OCI-LY7 (cell line): ENCODE measurements around the gene INHBE. TPM values are rescaled to one million over a fixed set of nuclear protein-coding genes. Genes with fewer than 3 reads are reported as not detected.

ENCODE experiments used
- BruUV-seq: library from RNA; stranded (reverse); fragments of 400-500 nt; replicated peaks from 2 replicates; lab custom pipeline; 2021; lab: Mats Ljungman, UMichigan
- CTCF ChIA-PET: fragments of 300-600 bp; sonication (Branson Sonifier 250); formaldehyde crosslinking; loops from one replicate; lab custom pipeline; 2022; ENCODE audit warnings: antibody characterized with exemption; ENCODE audit not compliant: unreplicated experiment; lab: Charles Lee
- POLR2A ChIA-PET: fragments of 300-600 bp; sonication (Branson Sonifier 250); formaldehyde crosslinking; loops from one replicate; lab custom pipeline; 2022; ENCODE audit warnings: antibody characterized with exemption; lab: Charles Lee
- DNase-seq: peaks from one replicate; pipeline ENCODE4 v3.0.0-alpha.2; 2015; ENCODE audit warnings: low spot score
- H2AFZ ChIP-seq: fragments of 200-600 bp; sonication (generic), shearing (Covaris generic); 2 replicates; pipeline ENCODE4 v1.6.1; 2014; ENCODE audit warnings: mild to moderate bottlenecking, antibody characterized with exemption, low read length, moderate library complexity
- H3K27ac ChIP-seq: fragments of 200-600 bp; sonication (generic); 2 replicates; pipeline ENCODE4 v1.5.1; 2014; ENCODE audit warnings: mixed run types, low read depth, mild to moderate bottlenecking, moderate library complexity, low read length, inconsistent platforms; ENCODE audit not compliant: poor library complexity, severe bottlenecking
- H3K36me3 ChIP-seq: fragments of 200-600 bp; sonication (generic); 2 replicates; pipeline ENCODE4 v1.6.1; 2014; ENCODE audit warnings: mild to moderate bottlenecking, antibody characterized with exemption, low read length, moderate library complexity, mixed read lengths; ENCODE audit not compliant: insufficient read depth
- H3K4me1 ChIP-seq: fragments of 200-600 bp; sonication (generic); 2 replicates; pipeline ENCODE4 v1.5.1; 2014; ENCODE audit warnings: mild to moderate bottlenecking, low read length; ENCODE audit not compliant: insufficient read depth, poor library complexity, severe bottlenecking
- H3K4me2 ChIP-seq: fragments of 200-600 bp; sonication (generic); 2 replicates; pipeline ENCODE4 v1.6.1; 2014; ENCODE audit warnings: mild to moderate bottlenecking, low read length
- H3K4me3 ChIP-seq: fragments of 200-600 bp; sonication (generic); 2 replicates; pipeline ENCODE4 v1.5.1; 2014; ENCODE audit warnings: mild to moderate bottlenecking, low read depth, low read length; ENCODE audit not compliant: poor library complexity, severe bottlenecking
- H3K79me2 ChIP-seq: fragments of 200-600 bp; sonication (generic); 2 replicates; pipeline ENCODE4 v1.6.1; 2016; ENCODE audit warnings: low read depth, mild to moderate bottlenecking, low read length, moderate library complexity, mixed read lengths; ENCODE audit not compliant: insufficient read depth
- H3K9me2 ChIP-seq: fragments of 200-600 bp; sonication (generic); 2 replicates; pipeline ENCODE4 v1.6.1; 2016; ENCODE audit warnings: mild to moderate bottlenecking, low read length, mixed read lengths; ENCODE audit not compliant: insufficient read depth
- H3K9me3 ChIP-seq: fragments of 200-600 bp; sonication (generic); 2 replicates; pipeline ENCODE4 v1.6.1; 2014; ENCODE audit warnings: mild to moderate bottlenecking, mixed run types, low read length, mixed read lengths
- H4K20me1 ChIP-seq: fragments of 200-600 bp; sonication (generic); 2 replicates; pipeline ENCODE4 v1.6.1; 2014; ENCODE audit warnings: mild to moderate bottlenecking, antibody characterized with exemption, low read length, moderate library complexity, mixed read lengths; ENCODE audit not compliant: insufficient read depth
- EZH2phosphoT487 ChIP-seq: fragments of 200-600 bp; sonication (generic); IDR thresholded peaks from 2 replicates; pipeline ENCODE4 v1.6.1; 2018; ENCODE audit warnings: low read depth, borderline replicate concordance, mild to moderate bottlenecking, mixed run types, antibody characterized with exemption, low read length, moderate library complexity, mixed read lengths
- intact Hi-C: fragments of 100-400 bp; cut with micrococcal nuclease; formaldehyde crosslinking; loops from one replicate; pipeline ENCODE4 v1.10.0; 2022; ENCODE audit not compliant: unreplicated experiment
- total RNA-seq, 2 experiments: library from RNA; depleted of rRNA in 1 of 2; stranded (reverse); fragments of >200 nt in 1 of 2; shearing (Covaris generic) in 1 of 2; gene quantifications; 2 replicates each; pipeline ENCODE4 v1.2.3, GENCODE V29; 2014 to 2022
- TF ChIP-seq, protein P1 (sequence below): fragments of 200-600 bp; sonication (generic); conservative IDR thresholded peaks from 2 replicates; pipeline ENCODE4 v1.5.1; 2014; ENCODE audit warnings: mild to moderate bottlenecking, antibody characterized with exemption, low read length, moderate library complexity, mixed read lengths

Gene INHBE
- total RNA-seq, 2 experiments from 2014 or later = 3.2 to 4.0 TPM

GRCh38 chr12:57475271-57476161, 20.4 kb downstream of the INHBE start:
- POLR2A ChIA-PET = interaction anchor here (0.6 to 1.9 kb wide), 2 partner anchors 10 to 11 kb away, joined by 4 to 9 read pairs; no protein-coding TSS in a partner anchor
- intact Hi-C loops = loop anchor here (5.0 kb wide), 1 partner anchor 267 kb away; no protein-coding TSS in a partner anchor
- H3K4me2 ChIP-seq = peak overlapping the region; percentile 97
- CTCF ChIA-PET = no interaction called here
- no peak for TF ChIP-seq EZH2phosphoT487
- TF ChIP-seq, protein P1, sequence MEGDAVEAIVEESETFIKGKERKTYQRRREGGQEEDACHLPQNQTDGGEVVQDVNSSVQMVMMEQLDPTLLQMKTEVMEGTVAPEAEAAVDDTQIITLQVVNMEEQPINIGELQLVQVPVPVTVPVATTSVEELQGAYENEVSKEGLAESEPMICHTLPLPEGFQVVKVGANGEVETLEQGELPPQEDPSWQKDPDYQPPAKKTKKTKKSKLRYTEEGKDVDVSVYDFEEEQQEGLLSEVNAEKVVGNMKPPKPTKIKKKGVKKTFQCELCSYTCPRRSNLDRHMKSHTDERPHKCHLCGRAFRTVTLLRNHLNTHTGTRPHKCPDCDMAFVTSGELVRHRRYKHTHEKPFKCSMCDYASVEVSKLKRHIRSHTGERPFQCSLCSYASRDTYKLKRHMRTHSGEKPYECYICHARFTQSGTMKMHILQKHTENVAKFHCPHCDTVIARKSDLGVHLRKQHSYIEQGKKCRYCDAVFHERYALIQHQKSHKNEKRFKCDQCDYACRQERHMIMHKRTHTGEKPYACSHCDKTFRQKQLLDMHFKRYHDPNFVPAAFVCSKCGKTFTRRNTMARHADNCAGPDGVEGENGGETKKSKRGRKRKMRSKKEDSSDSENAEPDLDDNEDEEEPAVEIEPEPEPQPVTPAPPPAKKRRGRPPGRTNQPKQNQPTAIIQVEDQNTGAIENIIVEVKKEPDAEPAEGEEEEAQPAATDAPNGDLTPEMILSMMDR = no peak
- H4K20me1 ChIP-seq = no peaks in the 10 kb centered on the region
- DNase-seq = no peak
- peaks cover 48% of the 10 kb centered on the region for H3K4me1 ChIP-seq
- no peak overlapping the region for H3K27ac ChIP-seq
- H3K79me2 ChIP-seq = peaks cover 12% of the 10 kb centered on the region; the same call in 1 of the 2 replicates
- H3K4me3 ChIP-seq = peak overlapping the region; percentile 76
- H2AFZ ChIP-seq = no peak overlapping the region
- no peaks in the 10 kb centered on the region for H3K9me2 ChIP-seq
- H3K9me3 ChIP-seq = no peaks in the 10 kb centered on the region
- BruUV-seq = no TSS peak
- peaks cover 46% of the 10 kb centered on the region for H3K36me3 ChIP-seq

GRCh38 chr12:57476162-57476992, 21.3 kb downstream of the INHBE start:
- Histone ChIP-seq H3K79me2 (peaks cover 12% of the 10 kb centered on the region; the same call in 1 of the 2 replicates), H2AFZ (peak overlapping the region; percentile 5; the same call in 1 of the 2 replicates), H3K36me3 (peaks cover 38% of the 10 kb centered on the region), H3K9me3 (no peaks in the 10 kb centered on the region), H3K4me1 (peaks cover 54% of the 10 kb centered on the region), H3K4me2 (peak overlapping the region; percentile 97), H3K4me3 (peak overlapping the region; percentile 76), H3K9me2 (no peaks in the 10 kb centered on the region), H3K27ac (peak overlapping the region; percentile 91), H4K20me1 (no peaks in the 10 kb centered on the region)
- CTCF ChIA-PET = interaction anchor here (0.9 to 1.4 kb wide), 2 partner anchors 11 to 18 kb away, joined by 3 to 5 read pairs; no protein-coding TSS in a partner anchor
- POLR2A ChIA-PET = interaction anchor here (0.9 to 1.9 kb wide), 4 partner anchors 11 to 44 kb away, joined by 3 to 9 read pairs (median 4); partner anchors contain the start of gene DDIT3
- intact Hi-C loops = loop anchor here (5.0 kb wide), 1 partner anchor 266 kb away; no protein-coding TSS in a partner anchor
- DNase-seq = peak; percentile 72
- BruUV-seq = no TSS peak
- TF ChIP-seq EZH2phosphoT487 = no peak
- TF ChIP-seq, protein P1 = peak; percentile 91
